Testis (tissue), 2 donors: ENCODE data around the gene PDLIM5.
"Not testable (repeated sequence)": the region's sequence is repeated elsewhere in the genome, so short reads cannot be mapped to it uniquely, and the experiment has no call there.

Experiments used
- POLR2A ChIP-seq: fragments of 450-650 bp; IDR thresholded peaks from one replicate; pipeline ENCODE4 v1.6.1; 2017; ENCODE audit warnings: antibody characterized with exemption, mild to moderate bottlenecking, moderate library complexity
- TF ChIP-seq, protein P1 (sequence below), 3 experiments: fragments of 450-650 bp in 2 of 3; fragments of 200-600 bp in 1 of 3; sonication (generic) in 1 of 3; IDR thresholded peaks; one replicate each; pipeline ENCODE4 v1.5.1; 2016 to 2019; ENCODE audit warnings: antibody characterized with exemption in 3 of 3, mild to moderate bottlenecking in 2 of 3, moderate library complexity in 1 of 3

DNA sequence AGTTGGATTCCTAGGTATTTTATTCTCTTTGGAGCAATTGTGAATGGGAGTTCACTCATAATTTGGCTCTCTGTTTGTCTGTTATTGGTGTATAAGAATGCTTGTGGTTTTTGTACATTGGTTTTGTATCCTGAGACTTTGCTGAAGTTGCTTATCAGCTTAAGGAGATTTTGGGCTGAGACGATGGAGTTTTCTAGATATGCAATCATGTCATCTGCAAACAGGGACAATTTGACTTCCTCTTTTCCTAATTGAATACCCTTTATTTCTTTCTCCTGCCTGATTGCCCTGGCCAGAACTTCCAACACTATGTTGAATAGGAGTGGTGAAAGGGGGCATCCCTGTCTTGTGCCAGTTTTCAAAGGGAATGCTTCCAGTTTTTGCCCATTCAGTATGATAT lies 105.9 kb downstream of the PDLIM5 start:
- not testable (repeated sequence) for TF ChIP-seq POLR2A
- TF ChIP-seq, protein P1, sequence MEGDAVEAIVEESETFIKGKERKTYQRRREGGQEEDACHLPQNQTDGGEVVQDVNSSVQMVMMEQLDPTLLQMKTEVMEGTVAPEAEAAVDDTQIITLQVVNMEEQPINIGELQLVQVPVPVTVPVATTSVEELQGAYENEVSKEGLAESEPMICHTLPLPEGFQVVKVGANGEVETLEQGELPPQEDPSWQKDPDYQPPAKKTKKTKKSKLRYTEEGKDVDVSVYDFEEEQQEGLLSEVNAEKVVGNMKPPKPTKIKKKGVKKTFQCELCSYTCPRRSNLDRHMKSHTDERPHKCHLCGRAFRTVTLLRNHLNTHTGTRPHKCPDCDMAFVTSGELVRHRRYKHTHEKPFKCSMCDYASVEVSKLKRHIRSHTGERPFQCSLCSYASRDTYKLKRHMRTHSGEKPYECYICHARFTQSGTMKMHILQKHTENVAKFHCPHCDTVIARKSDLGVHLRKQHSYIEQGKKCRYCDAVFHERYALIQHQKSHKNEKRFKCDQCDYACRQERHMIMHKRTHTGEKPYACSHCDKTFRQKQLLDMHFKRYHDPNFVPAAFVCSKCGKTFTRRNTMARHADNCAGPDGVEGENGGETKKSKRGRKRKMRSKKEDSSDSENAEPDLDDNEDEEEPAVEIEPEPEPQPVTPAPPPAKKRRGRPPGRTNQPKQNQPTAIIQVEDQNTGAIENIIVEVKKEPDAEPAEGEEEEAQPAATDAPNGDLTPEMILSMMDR (IDR thresholded peaks at IDR 0.05), result not testable (repeated sequence)
